ENCODE results near the gene NEURL1B. TPM values are rescaled to one million over a fixed set of nuclear protein-coding genes. Genes with fewer than 3 reads are reported as not detected.
A peak's percentile ranks its signal among the peaks of the same experiment; 100 is the strongest.

NEURL1B gene
- total and polyA plus RNA-seq, 8 donors, result 2.8 to 7.8 (median 3.9) TPM

DNA sequence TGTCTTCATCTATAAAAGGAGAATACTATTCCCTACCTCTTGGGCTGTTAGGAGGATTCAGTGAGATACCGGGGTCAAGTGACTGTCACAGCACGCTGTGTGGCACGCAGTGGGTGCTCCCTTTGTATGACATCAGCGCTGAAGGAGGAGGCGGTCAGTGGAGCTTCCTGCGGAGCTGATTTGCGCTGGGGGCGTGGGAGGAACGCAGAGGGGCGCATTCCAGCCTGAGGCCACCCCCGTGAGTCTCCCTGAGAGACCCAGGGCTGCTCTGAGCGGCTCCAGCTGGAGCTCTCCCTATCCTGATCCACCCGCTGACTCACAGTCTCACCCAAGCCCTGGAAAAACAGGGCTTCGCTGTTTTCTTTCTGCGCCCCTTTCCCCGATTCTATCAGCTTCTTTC is 24.3 kb upstream of the NEURL1B start:
- H3K27ac ChIP-seq, result no peak overlapping the region
- TF ChIP-seq, protein P1, sequence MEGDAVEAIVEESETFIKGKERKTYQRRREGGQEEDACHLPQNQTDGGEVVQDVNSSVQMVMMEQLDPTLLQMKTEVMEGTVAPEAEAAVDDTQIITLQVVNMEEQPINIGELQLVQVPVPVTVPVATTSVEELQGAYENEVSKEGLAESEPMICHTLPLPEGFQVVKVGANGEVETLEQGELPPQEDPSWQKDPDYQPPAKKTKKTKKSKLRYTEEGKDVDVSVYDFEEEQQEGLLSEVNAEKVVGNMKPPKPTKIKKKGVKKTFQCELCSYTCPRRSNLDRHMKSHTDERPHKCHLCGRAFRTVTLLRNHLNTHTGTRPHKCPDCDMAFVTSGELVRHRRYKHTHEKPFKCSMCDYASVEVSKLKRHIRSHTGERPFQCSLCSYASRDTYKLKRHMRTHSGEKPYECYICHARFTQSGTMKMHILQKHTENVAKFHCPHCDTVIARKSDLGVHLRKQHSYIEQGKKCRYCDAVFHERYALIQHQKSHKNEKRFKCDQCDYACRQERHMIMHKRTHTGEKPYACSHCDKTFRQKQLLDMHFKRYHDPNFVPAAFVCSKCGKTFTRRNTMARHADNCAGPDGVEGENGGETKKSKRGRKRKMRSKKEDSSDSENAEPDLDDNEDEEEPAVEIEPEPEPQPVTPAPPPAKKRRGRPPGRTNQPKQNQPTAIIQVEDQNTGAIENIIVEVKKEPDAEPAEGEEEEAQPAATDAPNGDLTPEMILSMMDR (IDR thresholded peaks at IDR 0.05), result no peak
- H3K36me3 ChIP-seq, result no peaks in the 10 kb centered on the region
- WGBS, 2 donors, result 80 to 91% methylated on average over 16 of the region's 16 CpGs
- H3K9me3 ChIP-seq, result no peaks in the 10 kb centered on the region
- peak in 1 of 6 donors; percentile 27 for DNase-seq
- H3K4me1 ChIP-seq, result no peaks in the 10 kb centered on the region
- no peaks in the 10 kb centered on the region for H3K27me3 ChIP-seq
- H3K4me3 ChIP-seq, result no peak overlapping the region
- intact Hi-C loops (cut with DNase I), result no loop called here
- no peak for FAIRE-seq
- ATAC-seq, result peak in 3 of 4 donors; percentile 61 to 68 (median 64)

DNA sequence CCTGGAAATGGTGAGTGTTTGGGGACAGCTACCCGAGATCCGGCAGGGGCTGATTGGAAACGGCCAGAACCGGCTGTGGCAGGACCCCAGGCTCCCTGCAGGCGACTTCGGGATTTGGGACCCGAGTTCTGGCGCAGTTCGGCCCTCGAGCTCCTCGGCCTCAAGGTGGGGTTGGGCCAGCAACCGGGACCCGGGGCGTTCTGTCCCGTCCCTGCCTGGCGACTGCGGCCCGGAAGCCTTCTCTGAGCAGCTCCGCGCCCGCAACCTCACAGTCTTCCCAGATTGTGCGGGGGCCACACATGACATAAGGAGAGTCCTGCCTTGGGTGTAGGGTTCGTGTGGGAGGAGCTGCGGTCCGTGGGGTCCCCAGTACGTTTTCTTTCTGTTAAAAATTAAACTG is 23.2 kb upstream of the NEURL1B start:
- no peaks in the 10 kb centered on the region for H3K36me3 ChIP-seq
- WGBS, 2 donors, result 75 to 80% methylated on average over 26 of the region's 26 CpGs
- H3K9me3 ChIP-seq, result no peaks in the 10 kb centered on the region
- TF ChIP-seq, protein P1 (IDR thresholded peaks at IDR 0.05), result no peak
- ATAC-seq (no peak), DNase-seq (no peak), FAIRE-seq (no peak)
- intact Hi-C loops (cut with DNase I), result no loop called here
- no peaks in the 10 kb centered on the region for H3K4me1 ChIP-seq
- no peaks in the 10 kb centered on the region for H3K27me3 ChIP-seq
- no peak overlapping the region for H3K4me3 ChIP-seq
- no peak overlapping the region for H3K27ac ChIP-seq

DNA sequence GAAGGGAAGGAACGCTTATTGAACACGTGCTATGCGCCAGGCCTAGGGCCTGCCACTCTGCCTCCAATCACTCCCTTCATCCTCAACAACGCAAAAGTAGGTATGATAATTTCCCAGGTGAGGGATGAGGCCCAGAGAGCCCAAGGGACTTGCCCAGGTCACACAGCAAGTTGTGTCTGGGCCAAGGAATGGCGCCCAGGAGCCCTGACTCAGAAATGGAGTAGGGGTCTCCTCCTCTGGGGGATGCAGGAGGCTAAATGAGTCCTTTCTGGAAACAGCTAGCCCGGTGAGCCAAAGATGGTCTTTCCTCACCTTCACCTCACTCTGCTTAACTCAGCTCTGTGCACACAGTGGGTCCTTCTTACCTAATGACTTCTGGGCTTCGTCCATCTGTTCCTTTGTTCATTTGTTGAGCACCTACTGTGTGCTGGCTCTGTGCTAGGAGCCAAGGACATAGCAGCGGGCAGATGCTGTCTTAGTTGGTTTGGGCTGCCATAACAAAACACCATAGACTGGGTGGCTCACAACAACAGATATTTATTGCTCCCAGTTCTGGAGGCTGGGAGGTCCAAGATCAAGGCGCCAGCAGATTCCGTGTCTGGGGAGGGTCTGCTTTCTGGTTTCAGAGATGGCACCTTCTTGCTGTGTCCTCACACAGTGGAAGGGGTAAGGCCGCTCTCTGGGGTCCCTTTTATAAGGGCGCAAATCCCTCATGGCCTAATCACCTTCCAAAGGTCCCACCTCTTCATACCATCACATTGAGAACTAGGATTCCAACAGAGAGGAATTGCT is 22.3 kb upstream of the NEURL1B start:
- Histone ChIP-seq H3K4me1 (no peaks in the 10 kb centered on the region), H3K4me3 (no peak overlapping the region), H3K27me3 (no peaks in the 10 kb centered on the region), H3K9me3 (no peaks in the 10 kb centered on the region), H3K27ac (no peak overlapping the region), H3K36me3 (no peaks in the 10 kb centered on the region)
- 88 to 91% methylated on average over 12 of the region's 12 CpGs for WGBS, 2 donors
- no peak for DNase-seq
- intact Hi-C loops (cut with DNase I), result no loop called here
- no peak for ATAC-seq
- no peak for FAIRE-seq
- TF ChIP-seq, protein P1 (IDR thresholded peaks at IDR 0.05), result no peak

DNA sequence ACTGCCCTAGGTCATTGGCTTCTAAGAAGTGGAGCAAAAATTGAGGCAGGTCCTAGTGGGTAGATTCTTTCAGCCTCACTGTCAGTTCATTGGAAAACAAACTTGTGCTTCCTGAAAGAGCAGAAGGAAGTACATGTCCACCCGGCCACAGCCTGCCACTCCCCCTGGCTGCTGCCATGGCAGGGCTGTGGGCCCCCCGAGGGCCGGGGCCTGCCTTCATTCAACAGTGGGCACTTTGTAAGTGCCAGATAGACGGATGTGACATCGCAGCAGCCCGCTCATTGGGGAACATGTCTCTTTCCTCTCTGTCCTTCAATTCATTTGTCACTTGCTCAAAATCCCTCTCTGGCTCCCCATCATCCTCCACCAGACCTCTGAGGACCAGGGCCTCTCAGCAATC is 20.6 kb upstream of the NEURL1B start:
- 83 to 88% methylated on average over 6 of the region's 6 CpGs for WGBS, 2 donors
- Histone ChIP-seq H3K9me3 (no peaks in the 10 kb centered on the region), H3K36me3 (no peaks in the 10 kb centered on the region), H3K4me1 (no peaks in the 10 kb centered on the region), H3K4me3 (no peak overlapping the region), H3K27ac (no peak overlapping the region), H3K27me3 (no peaks in the 10 kb centered on the region)
- no peak for DNase-seq
- no peak for ATAC-seq
- TF ChIP-seq, protein P1 (IDR thresholded peaks at IDR 0.05), result no peak
- FAIRE-seq, result no peak
- intact Hi-C loops (cut with DNase I), result no loop called here

Data from pancreas (tissue), 10 donors.